Measurements from ENCODE around the gene ZNF469.

DNA sequence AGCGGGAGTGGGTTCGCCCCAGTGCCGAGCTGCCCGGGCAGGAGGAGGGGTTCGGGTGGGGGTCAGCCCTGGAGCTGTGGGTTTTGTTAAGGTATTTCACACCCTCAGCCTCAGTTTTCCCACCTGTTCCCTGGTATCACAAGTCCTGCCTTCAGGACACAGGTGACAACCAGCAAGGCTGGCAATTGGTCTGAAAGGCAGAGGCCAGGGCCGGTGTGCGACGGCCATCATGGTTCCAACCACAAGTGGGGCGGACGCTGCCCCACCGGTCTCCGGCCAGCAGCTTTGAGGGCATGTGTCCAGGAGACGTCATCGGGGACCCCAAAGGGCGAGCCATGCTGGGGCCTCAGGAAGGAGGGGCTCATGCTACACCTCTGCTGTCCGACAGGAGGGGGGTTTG is 10.8 kb downstream of the ZNF469 start:
- TF ChIP-seq, protein P1, sequence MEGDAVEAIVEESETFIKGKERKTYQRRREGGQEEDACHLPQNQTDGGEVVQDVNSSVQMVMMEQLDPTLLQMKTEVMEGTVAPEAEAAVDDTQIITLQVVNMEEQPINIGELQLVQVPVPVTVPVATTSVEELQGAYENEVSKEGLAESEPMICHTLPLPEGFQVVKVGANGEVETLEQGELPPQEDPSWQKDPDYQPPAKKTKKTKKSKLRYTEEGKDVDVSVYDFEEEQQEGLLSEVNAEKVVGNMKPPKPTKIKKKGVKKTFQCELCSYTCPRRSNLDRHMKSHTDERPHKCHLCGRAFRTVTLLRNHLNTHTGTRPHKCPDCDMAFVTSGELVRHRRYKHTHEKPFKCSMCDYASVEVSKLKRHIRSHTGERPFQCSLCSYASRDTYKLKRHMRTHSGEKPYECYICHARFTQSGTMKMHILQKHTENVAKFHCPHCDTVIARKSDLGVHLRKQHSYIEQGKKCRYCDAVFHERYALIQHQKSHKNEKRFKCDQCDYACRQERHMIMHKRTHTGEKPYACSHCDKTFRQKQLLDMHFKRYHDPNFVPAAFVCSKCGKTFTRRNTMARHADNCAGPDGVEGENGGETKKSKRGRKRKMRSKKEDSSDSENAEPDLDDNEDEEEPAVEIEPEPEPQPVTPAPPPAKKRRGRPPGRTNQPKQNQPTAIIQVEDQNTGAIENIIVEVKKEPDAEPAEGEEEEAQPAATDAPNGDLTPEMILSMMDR (IDR thresholded peaks at IDR 0.05; ENCODE audit: extremely low read depth in 1 of 2, insufficient read depth in 1 of 2, low read depth in 1 of 2, low read length in 2 of 2): no peak
- TF ChIP-seq JUN (IDR thresholded peaks at IDR 0.05; ENCODE audit: borderline replicate concordance, insufficient read depth, insufficient read length, low read depth) (no peak), POLR2A (IDR thresholded peaks at IDR 0.05; ENCODE audit: low read depth, low read length) (no peak), POLR2AphosphoS5 (IDR thresholded peaks at IDR 0.05; ENCODE audit: insufficient read depth, low read depth, low read length) (no peak), MYC (IDR thresholded peaks at IDR 0.05; ENCODE audit: low read depth, low read length) (no peak), FOS (IDR thresholded peaks at IDR 0.05; ENCODE audit: borderline replicate concordance, insufficient read depth, low read length) (no peak), EZH2 (IDR thresholded peaks at IDR 0.05; ENCODE audit: borderline replicate concordance, low read depth, low read length, severe bottlenecking) (no peak), GATA2 (IDR thresholded peaks at IDR 0.05; ENCODE audit: insufficient read depth, insufficient read length, low read depth, low read length) (no peak)
- TF ChIP-seq, protein P2, sequence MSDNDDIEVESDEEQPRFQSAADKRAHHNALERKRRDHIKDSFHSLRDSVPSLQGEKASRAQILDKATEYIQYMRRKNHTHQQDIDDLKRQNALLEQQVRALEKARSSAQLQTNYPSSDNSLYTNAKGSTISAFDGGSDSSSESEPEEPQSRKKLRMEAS (IDR thresholded peaks at IDR 0.05; ENCODE audit: insufficient read depth, insufficient read length): no peak
